ENCODE results near the gene TCF7L1.

Gene TCF7L1

GRCh38 chr2:85269959-85270358, 136.8 kb downstream of the TCF7L1 start:
- Histone ChIP-seq H3K4me3 (ENCODE audit: low read length) (no peak overlapping the region), H3K36me3 (ENCODE audit: control insufficient read depth, insufficient read depth, low read length) (no peaks in the 10 kb centered on the region), H3K4me1 (ENCODE audit: control insufficient read depth, insufficient read depth, low read length) (peaks cover 25% of the 10 kb centered on the region), H3K9ac (ENCODE audit: low read length) (no peak overlapping the region), H3K27me3 (ENCODE audit: control insufficient read depth, insufficient read depth, low read length) (no peaks in the 10 kb centered on the region), H3K9me3 (ENCODE audit: control insufficient read depth, low read length) (no peaks in the 10 kb centered on the region)

DNA sequence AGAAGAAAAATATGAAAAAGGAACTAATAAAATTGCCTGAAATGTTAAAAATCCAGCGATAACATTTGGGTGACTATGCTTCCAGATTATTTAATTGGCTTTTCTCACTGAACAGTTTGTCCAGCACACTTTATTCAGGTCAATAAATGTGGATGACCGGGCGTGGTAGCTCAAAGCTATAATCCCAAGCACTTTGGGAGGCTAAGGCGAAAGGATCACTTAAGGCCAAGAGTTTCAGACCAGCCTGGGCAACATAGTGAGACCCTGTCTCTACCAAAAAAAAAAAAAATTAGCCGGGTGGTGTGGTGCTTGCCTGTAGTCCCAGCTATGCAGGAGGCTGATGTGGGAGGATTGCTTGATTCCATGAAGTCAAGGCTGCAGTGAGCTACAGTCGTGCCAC, 139.2 kb downstream of the TCF7L1 start:
- Histone ChIP-seq H3K9me3 (ENCODE audit: control insufficient read depth, low read length) (no peaks in the 10 kb centered on the region), H3K4me3 (ENCODE audit: low read length) (no peak overlapping the region), H3K9ac (ENCODE audit: low read length) (no peak overlapping the region), H3K36me3 (ENCODE audit: control insufficient read depth, insufficient read depth, low read length) (no peaks in the 10 kb centered on the region), H3K27me3 (ENCODE audit: control insufficient read depth, insufficient read depth, low read length) (no peaks in the 10 kb centered on the region), H3K4me1 (ENCODE audit: control insufficient read depth, insufficient read depth, low read length) (peaks cover 16% of the 10 kb centered on the region)

DNA sequence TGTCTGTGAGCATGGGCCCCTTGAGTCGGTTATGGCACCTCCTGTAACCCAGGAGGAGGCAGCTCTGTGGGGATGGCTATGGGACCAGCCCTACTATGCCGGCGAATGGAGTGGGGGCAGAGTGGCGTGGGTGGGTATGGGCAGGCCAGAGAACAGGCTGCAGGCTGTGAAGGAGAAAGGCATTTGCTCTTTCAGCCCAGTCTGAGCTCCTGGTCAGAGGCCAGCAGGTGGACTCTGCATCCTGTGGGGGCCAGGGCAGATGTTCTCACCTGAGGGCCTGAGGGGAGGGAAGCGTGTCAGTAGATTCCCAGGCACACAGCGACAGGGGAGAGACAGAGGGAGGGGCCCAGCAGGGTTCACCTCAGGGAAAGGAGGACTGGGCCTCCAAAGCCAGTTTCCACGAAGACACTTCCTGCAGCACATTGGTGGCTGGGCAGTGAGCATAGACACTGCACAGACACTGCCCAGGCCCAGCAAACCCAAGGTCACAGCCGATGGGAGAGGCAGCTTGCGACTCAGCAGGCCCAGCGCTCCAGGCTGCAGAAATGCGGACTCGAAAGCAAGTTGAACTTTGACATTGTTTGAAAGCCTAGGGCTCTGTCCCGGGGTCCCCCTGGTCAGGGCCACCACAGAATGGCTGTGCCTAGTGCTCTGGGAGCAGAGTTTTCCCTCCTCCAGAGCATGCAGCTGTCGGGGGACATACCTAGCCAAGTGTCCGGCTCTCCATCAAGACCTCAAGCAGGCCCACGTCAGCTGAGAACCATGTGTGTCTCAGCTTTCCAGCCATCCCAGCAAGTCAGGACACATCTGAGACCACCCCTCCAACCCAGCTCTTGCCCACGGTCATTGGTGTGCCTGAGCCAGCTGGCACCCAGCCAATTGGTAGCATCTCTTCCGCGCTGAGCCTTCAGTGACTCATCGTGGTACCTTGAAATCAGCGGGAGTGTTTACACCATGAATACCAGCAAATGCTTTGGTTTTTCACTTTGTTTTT, 140.8 kb downstream of the TCF7L1 start:
- H3K36me3 ChIP-seq (ENCODE audit: control insufficient read depth, insufficient read depth, low read length) = no peaks in the 10 kb centered on the region
- H3K9ac ChIP-seq (ENCODE audit: low read length) = no peak overlapping the region
- H3K27me3 ChIP-seq (ENCODE audit: control insufficient read depth, insufficient read depth, low read length) = no peaks in the 10 kb centered on the region
- H3K4me1 ChIP-seq (ENCODE audit: control insufficient read depth, insufficient read depth, low read length) = peaks cover 16% of the 10 kb centered on the region
- H3K9me3 ChIP-seq (ENCODE audit: control insufficient read depth, low read length) = no peaks in the 10 kb centered on the region
- H3K4me3 ChIP-seq (ENCODE audit: low read length) = no peak overlapping the region

DNA sequence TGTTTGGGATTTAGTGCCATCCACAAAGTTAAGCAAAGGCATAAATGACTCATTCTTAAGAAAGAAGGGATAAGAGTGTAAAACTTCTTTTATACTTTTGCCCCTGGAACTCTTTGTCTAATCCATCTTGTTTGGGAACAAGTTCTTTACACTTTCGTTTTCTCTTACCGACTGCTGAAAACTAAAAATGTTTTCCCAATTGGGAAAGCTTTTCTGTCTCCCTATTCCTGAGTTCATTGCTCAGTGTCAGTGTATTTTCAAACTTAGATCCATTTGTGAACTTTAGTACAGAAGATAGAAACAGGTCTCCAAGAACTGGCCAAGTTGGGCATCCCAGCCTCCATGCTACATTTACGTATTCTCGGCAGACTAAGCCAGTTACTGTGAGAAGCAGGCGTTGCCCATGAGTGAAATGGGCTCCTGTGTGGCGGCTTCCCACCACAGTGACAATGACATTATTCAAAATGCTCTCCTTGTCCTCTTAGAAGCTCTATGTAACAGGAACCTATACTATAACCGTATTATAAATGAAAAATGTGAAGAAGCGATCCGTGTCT, 142.9 kb downstream of the TCF7L1 start:
- no peaks in the 10 kb centered on the region for H3K27me3 ChIP-seq (ENCODE audit: control insufficient read depth, insufficient read depth, low read length)
- peaks cover 9% of the 10 kb centered on the region for H3K4me1 ChIP-seq (ENCODE audit: control insufficient read depth, insufficient read depth, low read length)
- H3K9ac ChIP-seq (ENCODE audit: low read length) = no peak overlapping the region
- no peak overlapping the region for H3K4me3 ChIP-seq (ENCODE audit: low read length)
- H3K36me3 ChIP-seq (ENCODE audit: control insufficient read depth, insufficient read depth, low read length) = no peaks in the 10 kb centered on the region
- H3K9me3 ChIP-seq (ENCODE audit: control insufficient read depth, low read length) = no peaks in the 10 kb centered on the region

DNA sequence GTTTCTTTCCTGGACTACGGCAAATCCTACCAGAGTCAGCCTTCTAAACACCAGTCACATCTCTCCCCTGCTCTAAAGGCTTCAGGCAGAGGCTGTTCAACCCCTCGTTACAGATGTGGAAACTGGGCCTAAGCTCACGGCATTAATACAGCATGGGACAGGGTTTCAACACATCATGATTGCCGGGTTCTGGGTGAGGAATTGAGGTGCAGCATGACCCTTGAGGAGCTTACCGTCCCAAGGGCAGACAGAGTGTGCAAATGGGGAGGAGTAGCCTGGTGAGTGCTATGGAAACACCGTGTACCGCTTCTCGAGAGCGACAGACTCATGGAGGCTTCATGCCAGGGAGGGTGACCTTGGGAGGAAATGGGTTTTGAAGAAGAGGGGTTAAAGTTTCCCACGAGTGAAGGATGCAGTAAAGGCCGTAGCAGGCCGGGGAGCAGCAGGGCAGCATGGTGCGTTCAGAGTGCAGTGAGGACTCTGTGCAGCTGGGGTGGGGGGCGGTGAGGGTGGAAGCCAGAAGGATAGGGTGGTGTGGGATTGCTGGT, 143.5 kb downstream of the TCF7L1 start:
- Histone ChIP-seq H3K4me3 (ENCODE audit: low read length) (no peak overlapping the region), H3K36me3 (ENCODE audit: control insufficient read depth, insufficient read depth, low read length) (no peaks in the 10 kb centered on the region), H3K4me1 (ENCODE audit: control insufficient read depth, insufficient read depth, low read length) (peaks cover 9% of the 10 kb centered on the region), H3K9me3 (ENCODE audit: control insufficient read depth, low read length) (no peaks in the 10 kb centered on the region), H3K9ac (ENCODE audit: low read length) (no peak overlapping the region), H3K27me3 (ENCODE audit: control insufficient read depth, insufficient read depth, low read length) (no peaks in the 10 kb centered on the region)

GRCh38 chr2:85277416-85278158, 144.4 kb downstream of the TCF7L1 start:
- H3K36me3 ChIP-seq (ENCODE audit: control insufficient read depth, insufficient read depth, low read length) = no peaks in the 10 kb centered on the region
- H3K27me3 ChIP-seq (ENCODE audit: control insufficient read depth, insufficient read depth, low read length) = no peaks in the 10 kb centered on the region
- H3K9me3 ChIP-seq (ENCODE audit: control insufficient read depth, low read length) = no peaks in the 10 kb centered on the region
- H3K4me1 ChIP-seq (ENCODE audit: control insufficient read depth, insufficient read depth, low read length) = peaks cover 9% of the 10 kb centered on the region
- no peak overlapping the region for H3K4me3 ChIP-seq (ENCODE audit: low read length)
- no peak overlapping the region for H3K9ac ChIP-seq (ENCODE audit: low read length)

DNA sequence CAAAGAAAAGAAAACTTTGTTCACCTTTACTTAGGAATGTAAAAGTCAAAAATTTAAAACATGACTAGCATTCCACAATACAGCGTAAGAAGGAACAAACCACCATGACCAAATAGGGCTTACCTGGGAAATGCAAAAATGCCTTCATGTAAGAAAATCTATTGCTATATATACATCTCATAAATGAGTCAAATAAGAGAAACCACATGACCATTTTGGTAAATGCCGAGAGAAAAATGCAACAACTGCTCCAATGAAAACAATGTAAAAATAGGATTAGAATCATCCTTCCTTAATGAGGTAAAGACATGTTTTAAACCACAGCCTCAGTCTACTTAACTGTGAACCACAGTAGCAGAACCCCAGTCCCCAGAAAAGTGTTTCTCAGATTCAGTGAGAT, 145.2 kb downstream of the TCF7L1 start:
- Histone ChIP-seq H3K36me3 (ENCODE audit: control insufficient read depth, insufficient read depth, low read length) (no peaks in the 10 kb centered on the region), H3K4me1 (ENCODE audit: control insufficient read depth, insufficient read depth, low read length) (peaks cover 5% of the 10 kb centered on the region), H3K4me3 (ENCODE audit: low read length) (no peak overlapping the region), H3K9ac (ENCODE audit: low read length) (no peak overlapping the region), H3K9me3 (ENCODE audit: control insufficient read depth, low read length) (no peaks in the 10 kb centered on the region), H3K27me3 (ENCODE audit: control insufficient read depth, insufficient read depth, low read length) (no peaks in the 10 kb centered on the region)

DNA sequence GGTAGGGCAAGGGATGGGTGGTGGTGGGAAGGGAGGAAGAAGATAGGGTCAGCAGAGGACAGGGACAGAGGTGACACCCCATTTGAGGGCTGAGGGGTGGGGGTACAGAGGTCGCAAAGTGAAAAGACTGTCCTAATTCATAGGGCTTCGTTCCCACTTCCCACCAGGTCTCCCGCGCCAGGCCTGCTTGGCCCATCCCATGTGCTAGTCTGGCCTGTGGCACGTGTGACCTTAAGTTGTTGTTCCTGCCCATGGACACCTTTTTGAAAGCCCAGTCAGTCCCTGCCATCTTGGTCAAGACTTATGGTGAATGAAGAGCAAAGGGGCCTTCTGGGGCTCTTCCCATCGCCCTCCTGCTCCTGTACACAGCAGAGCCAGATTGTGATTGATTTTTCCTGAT, 148.4 kb downstream of the TCF7L1 start:
- peaks cover 7% of the 10 kb centered on the region for H3K4me1 ChIP-seq (ENCODE audit: control insufficient read depth, insufficient read depth, low read length)
- H3K9me3 ChIP-seq (ENCODE audit: control insufficient read depth, low read length) = no peaks in the 10 kb centered on the region
- H3K36me3 ChIP-seq (ENCODE audit: control insufficient read depth, insufficient read depth, low read length) = no peaks in the 10 kb centered on the region
- H3K9ac ChIP-seq (ENCODE audit: low read length) = no peak overlapping the region
- no peak overlapping the region for H3K4me3 ChIP-seq (ENCODE audit: low read length)
- no peaks in the 10 kb centered on the region for H3K27me3 ChIP-seq (ENCODE audit: control insufficient read depth, insufficient read depth, low read length)

GRCh38 chr2:85282914-85283313, 149.7 kb downstream of the TCF7L1 start:
- H3K27me3 ChIP-seq (ENCODE audit: control insufficient read depth, insufficient read depth, low read length) = no peaks in the 10 kb centered on the region
- H3K9ac ChIP-seq (ENCODE audit: low read length) = no peak overlapping the region
- peaks cover 20% of the 10 kb centered on the region for H3K4me1 ChIP-seq (ENCODE audit: control insufficient read depth, insufficient read depth, low read length)
- H3K36me3 ChIP-seq (ENCODE audit: control insufficient read depth, insufficient read depth, low read length) = no peaks in the 10 kb centered on the region
- H3K4me3 ChIP-seq (ENCODE audit: low read length) = no peak overlapping the region
- H3K9me3 ChIP-seq (ENCODE audit: control insufficient read depth, low read length) = no peaks in the 10 kb centered on the region

GRCh38 chr2:85283641-85284040, 150.4 kb downstream of the TCF7L1 start:
- Histone ChIP-seq H3K4me3 (ENCODE audit: low read length) (no peak overlapping the region), H3K27me3 (ENCODE audit: control insufficient read depth, insufficient read depth, low read length) (no peaks in the 10 kb centered on the region), H3K9ac (ENCODE audit: low read length) (no peak overlapping the region), H3K9me3 (ENCODE audit: control insufficient read depth, low read length) (no peaks in the 10 kb centered on the region), H3K4me1 (ENCODE audit: control insufficient read depth, insufficient read depth, low read length) (peaks cover 25% of the 10 kb centered on the region), H3K36me3 (ENCODE audit: control insufficient read depth, insufficient read depth, low read length) (no peaks in the 10 kb centered on the region)

- H3K27me3 ChIP-seq (ENCODE audit: control insufficient read depth, insufficient read depth, low read length) = no peaks in the 10 kb centered on the region
- no peak overlapping the region for H3K4me3 ChIP-seq (ENCODE audit: low read length)
- no peak overlapping the region for H3K9ac ChIP-seq (ENCODE audit: low read length)
- peaks cover 34% of the 10 kb centered on the region for H3K4me1 ChIP-seq (ENCODE audit: control insufficient read depth, insufficient read depth, low read length)
- H3K36me3 ChIP-seq (ENCODE audit: control insufficient read depth, insufficient read depth, low read length) = no peaks in the 10 kb centered on the region
- H3K9me3 ChIP-seq (ENCODE audit: control insufficient read depth, low read length) = no peaks in the 10 kb centered on the region
These were observed 153.7 kb downstream of the TCF7L1 start for GRCh38 chr2:85286918-85287317.

DNA sequence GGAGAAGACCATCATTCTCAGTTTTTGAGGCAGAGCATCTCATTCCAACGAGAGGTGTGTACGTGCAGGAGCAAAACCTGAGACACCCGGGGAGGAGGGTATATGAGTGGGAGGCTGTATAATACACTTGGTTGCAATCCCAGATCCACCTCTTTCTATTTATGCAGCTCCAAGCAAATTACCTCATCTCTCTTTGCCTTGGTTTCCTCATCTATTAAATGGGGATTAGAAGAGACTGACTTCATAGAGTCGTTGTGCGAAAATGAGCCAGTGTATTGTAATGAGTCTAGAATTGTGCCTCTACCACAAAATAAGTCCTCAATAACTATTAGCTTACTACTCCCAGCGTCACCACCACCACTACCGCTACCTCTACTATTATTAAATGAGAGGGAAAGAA, 154.5 kb downstream of the TCF7L1 start:
- H3K9ac ChIP-seq (ENCODE audit: low read length) = no peak overlapping the region
- H3K36me3 ChIP-seq (ENCODE audit: control insufficient read depth, insufficient read depth, low read length) = no peaks in the 10 kb centered on the region
- no peak overlapping the region for H3K4me3 ChIP-seq (ENCODE audit: low read length)
- no peaks in the 10 kb centered on the region for H3K9me3 ChIP-seq (ENCODE audit: control insufficient read depth, low read length)
- no peaks in the 10 kb centered on the region for H3K27me3 ChIP-seq (ENCODE audit: control insufficient read depth, insufficient read depth, low read length)
- H3K4me1 ChIP-seq (ENCODE audit: control insufficient read depth, insufficient read depth, low read length) = peaks cover 34% of the 10 kb centered on the region
